Medulla oblongata (tissue), 1 donor: ENCODE measurements around the gene NOC4L.
"Not testable (repeated sequence)": the region's sequence is repeated elsewhere in the genome, so short reads cannot be mapped to it uniquely, and the experiment has no call there.

ENCODE experiments used
- DNase-seq: peaks from one replicate; pipeline ENCODE4 v3.0.0-alpha.2; 2015; ENCODE audit errors: extremely low spot score

Gene NOC4L

DNA sequence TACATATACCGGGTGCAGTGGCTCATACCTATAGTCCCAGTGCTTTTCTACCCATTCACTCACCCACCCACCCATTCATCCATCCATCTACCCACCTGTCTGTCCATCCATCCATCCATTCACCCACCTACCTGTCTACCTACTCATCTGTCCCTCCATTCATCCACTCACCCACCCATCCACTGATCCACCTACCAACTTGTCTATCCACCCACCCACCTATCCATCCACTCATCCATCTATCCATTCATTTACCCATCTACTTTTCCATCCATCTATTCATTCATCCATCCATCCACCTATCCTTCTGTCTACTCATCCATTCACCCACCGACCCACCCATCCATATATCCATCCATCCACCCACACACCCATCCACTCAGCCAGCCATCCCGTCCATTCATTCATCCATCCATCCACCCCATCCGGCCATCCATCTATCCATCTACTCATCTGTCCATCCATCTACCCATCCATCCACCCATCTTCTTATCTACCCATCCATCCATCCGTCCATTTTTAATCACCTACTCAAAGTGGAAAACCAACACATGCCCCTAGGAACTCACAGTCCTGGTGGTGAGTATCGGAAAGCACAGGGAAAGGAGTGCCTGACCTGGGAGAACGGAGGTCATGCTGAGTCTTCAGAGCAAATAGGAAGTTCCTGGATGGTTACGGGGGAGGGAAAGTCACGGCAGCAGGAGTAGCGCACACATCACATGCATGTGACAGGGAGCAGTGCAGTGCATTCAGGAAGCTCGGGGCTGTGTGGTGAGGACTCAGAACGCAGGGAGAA is 20.1 kb upstream of the NOC4L start:
- DNase-seq: no peak

DNA sequence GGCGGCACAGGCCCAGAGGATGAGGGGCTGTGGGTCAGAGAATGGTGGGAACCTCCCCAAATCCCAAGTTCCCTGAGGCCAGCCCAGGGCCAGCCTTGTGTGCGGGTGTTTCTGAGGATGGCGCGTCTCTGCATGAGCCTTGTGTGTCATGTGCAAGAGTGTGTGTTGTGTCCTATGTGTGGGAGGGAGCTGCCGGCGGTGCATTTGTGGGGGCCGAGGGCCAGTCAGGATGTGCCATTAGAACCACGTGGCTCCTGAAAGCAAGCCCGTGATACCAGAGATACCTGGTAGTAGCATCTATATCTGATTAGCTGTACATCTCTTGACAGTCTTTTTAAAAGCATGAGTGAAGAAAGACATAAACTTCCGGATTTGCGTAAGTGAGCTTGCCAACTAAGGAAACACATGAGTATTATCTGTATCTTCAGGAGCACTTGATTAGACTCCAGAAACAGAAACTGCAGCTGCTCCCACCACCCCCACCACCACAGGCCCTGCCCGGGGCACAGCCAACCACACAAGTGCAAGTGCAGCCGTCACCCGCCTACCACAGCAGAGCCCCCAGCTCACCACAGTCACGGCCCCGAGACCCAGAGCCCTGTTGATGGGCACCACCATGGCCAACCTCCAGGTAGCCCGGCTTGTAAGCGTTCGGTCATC is 19.4 kb upstream of the NOC4L start:
- DNase-seq: no peak

DNA sequence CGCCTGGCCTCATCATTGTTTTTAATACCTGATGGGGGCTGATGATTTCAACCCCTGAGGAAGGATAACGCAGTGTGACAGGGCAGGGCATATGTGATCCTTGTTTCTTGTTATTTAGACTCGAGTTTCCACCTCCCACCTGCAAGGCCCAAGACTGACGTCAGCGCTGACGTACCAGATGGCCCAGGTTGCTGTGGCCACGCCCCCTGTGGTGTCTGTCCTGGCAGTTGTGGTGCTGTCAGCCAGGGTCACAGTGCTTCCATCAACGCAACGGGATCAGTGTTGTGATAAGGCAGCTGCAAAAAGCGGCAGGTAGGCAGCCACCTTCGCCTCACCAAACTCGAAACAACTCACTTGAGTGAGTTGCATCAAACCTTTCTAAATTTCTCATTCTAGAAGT is 18.5 kb upstream of the NOC4L start:
- no peak for DNase-seq

DNA sequence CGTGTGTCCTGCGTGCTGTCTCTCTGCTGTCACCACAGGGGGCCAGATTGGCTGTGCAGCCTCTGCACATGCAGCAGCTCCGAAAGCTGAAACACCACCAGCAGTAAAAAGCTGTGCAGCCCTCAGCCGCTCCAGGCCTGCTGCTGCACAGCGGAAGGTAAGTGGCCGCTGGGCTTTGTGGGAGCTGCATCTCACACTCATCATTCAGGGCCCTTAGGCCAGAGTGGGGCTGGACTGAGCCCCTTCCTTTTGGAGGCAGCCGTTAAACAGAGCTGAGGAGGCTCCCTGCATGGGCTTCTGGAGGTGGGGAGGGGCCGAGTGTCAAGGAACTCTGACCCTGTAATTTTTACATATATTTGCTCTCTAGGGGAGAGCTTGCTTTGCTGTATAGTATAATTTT is 17.2 kb upstream of the NOC4L start:
- no peak for DNase-seq

DNA sequence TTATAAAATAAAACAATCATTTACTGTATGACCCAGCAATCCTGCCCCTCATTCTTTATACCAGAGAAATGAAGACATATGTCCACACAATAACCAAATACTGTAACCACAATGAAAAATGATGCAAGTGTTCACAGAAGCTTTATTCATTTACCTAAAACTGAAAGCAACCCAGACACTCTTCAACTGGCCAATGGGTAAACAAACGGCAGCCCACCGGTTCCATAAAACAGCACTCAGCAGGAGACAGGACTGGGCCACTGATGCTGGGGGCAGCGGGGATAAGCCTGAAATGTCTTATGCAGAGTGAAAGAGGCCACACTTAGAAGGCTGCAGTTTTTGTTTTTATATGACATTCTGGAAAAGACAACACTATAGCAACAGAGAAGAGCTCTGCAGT is 15.2 kb upstream of the NOC4L start:
- DNase-seq: no peak

DNA sequence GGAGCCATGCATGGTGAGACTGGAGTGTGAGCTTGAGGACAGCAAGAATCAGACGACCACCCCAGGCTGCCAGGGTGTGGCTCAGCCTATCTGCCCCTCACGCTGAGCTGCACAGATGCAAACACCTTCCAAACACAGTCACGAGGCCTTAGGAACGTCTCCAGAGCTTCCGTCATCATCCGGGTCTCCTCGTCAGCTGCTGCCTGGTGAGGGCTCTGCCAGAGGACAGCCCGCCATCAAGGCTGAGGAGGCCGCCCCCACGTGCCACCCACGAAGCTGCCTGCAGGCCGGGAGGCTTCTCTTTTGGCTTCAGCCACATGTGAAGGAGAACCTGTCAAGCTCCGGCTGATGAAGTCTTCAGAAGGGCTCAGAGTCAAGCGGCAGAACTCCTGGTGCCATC is 13.6 kb upstream of the NOC4L start:
- no peak for DNase-seq

DNA sequence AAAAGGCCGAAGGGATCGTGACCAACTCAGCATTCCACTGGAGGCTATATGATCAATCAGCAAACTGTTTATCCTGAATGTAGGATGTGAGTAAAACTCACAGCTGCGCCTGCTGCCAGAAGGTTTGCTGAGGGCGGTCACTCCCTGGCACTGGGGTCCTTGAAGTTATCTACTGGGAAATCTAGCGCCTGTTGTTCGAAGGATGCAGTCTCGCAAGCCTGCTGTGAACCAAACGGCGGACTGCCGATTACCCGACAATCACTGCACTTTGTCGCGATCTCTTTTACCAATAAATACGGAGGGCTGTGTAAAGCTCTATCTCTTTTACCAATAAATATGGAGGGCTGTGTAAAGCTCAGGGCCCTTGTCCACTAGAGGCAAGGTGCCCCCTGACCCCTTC is 13.0 kb upstream of the NOC4L start:
- DNase-seq: no peak

DNA sequence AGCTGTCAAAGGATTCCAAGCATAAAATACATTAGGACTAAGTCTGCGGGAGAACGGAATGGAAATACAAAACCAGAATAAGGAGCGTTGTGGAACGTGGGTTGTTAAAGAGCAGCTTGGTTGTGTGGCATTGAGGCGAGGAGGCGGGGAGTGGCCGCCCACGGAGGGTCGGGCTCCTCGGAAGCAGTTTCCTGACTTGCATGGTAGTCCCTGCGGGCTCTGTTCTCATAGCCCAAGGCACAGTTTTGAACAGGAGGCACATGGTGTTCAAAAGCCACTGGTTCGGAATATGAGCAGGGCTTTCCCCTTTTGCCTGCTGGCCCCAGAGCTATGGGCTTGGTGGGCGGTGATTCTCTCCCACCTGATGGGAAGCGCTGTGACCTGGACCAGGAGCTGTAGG is 12.3 kb upstream of the NOC4L start:
- DNase-seq: no peak

DNA sequence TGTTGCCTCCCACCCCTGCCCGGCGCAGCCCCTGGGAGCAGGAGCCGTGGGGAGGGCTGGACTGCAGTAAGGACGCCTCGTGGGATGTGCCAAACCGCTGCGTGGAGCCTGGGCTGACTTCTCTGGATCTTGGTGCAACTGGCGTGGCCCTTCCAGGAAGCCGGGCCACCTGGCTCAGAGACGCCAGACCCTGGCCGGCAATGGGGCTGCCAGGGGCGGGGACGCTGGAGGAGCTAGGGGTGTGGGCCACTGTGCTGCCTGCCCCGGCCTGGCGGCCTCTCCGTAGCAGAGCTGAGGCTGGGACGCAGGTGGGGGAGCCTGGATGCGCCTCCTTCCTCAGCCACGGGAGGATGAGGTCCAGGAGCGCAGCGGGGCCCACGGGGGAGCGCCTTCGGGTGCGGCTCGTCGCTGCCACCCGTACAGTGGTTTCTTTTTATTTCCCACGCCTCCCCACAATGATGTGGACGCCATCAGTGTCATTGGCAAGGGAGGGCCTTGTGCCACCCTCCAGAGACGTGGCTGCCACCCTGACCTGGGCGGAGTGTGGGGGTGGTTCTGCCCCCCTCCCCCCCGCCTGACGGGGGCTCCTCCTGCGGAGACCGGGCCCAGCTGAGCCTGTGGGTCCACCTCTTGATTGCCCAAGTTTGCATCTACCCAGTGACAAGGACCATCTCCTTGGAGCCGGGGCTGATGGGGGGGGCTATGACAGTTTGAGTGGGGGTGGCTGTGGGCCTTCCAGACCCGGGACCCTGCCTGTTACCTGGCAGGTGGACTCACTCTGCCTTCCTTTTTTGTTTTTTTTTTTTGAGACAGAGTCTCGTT is 11.4 kb upstream of the NOC4L start:
- DNase-seq: no peak

DNA sequence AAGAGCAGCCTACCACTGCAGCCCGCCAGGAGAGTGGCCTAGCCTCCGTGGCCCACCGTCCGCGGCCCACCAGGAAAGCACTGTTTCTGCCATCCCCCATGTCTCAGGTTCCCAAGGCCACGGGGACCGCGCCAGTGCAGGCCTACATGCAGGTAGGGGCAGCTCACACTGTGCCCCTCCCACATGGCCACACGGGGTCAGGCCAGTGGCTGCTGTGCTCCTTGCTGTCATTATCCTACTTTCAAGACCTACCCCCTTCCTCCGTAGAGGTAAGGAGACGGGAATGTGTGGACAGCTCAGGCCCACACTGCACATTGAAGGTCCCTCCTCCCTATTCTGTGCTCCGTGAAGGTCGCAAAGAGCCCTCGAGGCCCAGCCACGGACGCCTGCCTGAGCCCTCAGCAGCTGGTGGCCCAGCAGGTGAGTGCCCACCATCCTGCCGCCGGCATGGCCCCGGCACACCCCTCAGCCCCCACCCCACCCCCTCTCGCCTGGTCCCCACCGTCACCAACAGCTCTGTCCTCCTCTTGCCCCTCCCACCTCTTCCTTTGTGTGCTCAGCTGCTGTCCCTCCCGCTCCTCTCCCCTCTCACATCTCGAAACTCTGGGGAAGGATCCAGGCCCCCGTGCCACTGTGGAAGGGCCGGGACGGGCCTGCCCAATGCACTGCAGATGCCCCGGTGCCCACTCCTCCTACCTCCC is 10.2 kb upstream of the NOC4L start:
- DNase-seq: no peak

DNA sequence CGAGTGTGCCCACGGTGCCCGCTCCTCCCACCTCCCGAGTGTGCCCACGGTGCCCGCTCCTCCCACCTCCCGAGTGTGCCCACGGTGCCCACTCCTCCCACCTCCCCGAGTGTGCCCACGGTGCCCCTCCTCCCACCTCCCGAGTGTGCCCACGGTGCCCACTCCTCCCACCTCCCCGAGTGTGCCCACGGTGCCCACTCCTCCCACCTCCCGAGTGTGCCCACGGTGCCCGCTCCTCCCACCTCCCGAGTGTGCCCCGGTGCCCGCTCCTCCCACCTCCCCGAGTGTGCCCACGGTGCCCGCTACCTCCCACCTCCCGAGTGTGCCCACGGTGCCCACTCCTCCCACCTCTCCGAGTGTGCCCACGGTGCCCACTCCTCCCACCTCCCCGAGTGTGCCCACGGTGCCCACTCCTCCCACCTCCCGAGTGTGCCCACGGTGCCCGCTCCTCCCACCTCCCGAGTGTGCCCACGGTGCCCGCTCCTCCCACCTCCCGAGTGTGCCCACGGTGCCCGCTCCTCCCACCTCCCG is 9.5 kb upstream of the NOC4L start:
- DNase-seq: not testable (repeated sequence)

DNA sequence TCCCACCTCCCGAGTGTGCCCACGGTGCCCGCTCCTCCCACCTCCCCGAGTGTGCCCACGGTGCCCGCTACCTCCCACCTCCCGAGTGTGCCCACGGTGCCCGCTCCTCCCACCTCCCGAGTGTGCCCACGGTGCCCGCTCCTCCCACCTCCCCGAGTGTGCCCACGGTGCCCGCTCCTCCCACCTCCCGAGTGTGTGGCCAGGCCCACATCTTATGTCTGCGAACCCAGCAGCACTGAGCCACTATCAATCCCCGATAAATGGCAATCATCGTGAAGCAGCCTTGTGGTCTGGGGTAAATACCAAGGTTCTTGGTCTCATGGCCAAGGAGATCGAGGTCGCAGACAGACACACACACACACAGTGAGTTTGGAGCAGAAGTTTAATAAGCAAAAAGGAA is 8.0 kb upstream of the NOC4L start:
- not testable (repeated sequence) for DNase-seq

DNA sequence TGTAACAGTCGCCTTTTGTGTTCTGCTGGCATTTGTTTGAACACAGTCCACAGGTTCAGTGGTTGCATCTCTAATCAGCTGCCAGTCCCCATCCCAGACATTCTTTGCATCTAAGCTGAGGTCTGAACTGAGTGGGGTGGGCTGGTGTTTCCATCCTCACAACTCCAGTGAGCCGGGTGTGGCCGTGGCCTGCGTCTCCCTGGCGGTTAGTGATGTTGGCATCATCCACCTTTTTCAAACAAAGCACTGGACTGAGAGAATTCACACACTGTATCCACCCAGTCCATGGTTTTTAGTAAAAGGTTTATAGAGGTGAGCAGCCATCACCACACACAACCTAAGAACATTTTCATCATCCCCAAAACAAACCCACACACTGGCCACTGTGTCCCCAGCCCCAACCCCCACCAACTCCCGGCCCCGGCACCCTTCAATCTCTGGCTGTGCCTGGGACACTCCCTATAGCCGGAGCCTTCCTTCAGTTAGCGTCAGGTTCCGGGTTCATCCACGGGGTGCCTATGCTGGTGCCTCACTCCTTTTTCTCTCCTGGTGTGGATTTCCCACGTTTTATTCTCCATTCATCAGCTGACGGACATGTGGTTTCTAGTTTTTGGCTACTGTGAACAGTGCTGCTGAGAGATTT is 6.7 kb upstream of the NOC4L start:
- no peak for DNase-seq

DNA sequence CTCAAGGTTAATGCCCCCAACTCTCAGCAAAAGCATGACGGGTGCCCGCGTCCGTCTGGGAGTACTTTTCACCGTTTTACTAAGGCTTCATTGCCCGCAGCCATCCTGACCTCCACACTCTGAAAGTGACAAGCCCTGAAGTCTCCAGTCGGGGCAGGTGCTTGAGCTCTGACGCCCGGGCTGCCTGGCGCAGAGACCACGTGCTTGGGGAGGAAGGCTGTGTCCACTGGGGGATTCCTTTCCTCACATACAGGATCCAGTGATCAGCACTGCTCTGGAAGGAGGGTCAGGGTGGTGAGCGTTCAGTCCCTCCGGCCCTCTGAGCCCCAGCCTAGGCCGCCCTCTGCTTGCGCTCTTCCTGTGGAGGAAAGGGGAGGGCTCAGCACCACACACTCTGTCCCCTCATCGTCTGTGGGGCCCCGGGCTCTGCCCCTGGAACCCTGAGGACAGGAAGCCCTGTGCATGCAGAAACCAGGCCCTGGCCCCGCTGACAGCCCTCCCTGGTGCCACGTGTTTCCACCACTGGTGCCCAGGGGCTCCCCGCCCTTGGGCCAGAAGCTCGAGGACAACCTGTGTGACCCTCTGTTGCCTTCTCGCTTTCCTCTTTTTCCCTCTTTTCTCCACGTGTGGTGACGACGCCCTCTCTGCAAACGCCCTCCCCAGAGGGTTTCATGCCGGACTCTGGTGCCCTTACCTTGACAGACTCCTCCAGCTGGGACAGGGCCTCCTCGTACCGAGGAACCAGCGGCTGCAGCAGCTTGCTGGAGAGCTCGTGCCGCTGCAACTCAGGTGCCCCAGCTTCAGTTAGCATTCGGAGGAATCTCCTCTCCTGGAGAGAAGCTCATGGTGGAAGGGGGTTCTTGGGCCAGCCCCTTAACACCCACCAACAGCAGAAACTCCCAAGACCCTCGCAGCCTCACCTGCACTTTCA is 5.1 kb upstream of the NOC4L start:
- DNase-seq: no peak

DNA sequence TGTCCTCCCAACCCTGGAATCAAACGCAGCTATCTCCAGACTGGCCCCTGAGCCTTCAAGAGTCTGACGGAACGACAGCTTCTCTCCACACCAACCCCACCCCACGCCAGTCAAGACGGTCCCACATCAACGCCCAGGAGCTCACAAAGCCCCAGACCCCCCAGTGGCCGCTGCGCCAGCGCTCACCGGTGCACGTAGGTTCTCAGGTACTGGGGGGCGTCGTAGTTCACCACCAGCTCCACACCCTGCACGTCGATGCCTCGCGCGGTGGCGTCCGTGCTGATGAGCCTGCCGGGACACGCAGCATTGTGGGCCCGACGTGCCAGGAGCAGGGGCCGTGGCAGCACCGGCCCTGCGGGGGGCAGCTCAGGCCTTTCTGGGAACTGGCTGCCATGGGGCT is 4.3 kb upstream of the NOC4L start:
- DNase-seq: no peak

DNA sequence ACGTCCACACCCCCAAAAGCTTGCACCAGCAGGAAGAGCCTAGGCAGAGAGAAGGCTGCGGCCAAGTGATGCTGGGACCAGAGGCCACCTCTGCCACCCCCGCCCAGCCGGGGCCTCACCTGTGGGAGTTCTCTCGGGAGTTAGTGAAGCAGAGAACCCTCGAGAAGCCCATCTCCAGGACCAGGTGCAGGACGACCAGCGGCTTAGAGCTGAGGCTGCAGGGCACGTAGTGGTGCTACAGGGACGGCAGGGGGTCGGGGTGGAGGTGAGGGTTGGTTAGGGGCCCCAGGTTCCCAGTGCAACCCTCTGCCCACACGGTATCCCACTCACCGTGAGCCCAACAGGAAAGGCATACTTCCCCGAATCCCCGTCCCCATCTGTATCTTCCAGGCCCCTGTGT is 3.8 kb upstream of the NOC4L start:
- DNase-seq: no peak

DNA sequence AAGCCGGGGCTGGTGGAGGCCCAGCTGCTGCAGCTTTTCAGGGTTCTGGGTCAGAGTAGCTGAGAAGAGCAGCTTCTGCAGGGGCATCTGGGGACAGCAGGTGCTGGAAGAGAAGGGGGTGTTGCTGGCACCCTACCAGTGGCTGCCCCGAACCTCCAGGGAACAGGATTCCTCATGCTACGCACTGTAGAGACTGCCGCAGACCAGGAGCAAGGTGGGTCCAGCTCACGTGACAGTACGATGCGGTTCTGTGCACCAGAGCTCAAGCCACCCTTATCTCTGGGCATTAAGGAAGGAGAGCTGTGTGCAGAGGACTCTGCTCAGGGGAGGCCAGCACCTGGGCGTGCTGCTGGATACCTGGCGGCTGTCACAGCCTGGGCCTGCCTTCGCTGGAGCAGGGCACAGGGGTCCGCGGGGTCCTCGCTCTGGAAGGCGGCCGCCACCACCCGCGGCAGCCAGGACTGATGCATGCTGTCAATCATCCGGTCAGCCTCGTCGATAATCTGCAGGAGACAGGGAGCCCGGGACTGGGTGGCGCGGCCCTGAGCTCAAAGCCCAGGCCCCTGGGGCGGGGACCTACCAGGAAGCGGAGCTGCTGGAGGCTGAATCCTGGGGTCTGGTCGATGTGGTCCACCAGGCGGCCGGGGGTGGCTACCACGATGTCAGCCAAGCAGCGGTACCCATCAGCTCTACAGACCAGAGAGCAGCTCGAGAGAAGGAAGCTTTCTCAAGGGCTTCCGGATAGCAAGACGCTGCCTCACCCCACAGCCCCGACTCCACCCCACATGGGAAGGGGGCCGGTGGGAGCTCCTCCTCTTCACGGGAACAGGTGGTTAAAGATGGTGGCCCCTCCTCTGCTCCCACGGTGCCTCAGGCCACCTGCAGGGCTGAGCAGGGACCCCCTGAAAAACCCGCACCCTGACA is 3.1 kb upstream of the NOC4L start:
- DNase-seq: no peak

DNA sequence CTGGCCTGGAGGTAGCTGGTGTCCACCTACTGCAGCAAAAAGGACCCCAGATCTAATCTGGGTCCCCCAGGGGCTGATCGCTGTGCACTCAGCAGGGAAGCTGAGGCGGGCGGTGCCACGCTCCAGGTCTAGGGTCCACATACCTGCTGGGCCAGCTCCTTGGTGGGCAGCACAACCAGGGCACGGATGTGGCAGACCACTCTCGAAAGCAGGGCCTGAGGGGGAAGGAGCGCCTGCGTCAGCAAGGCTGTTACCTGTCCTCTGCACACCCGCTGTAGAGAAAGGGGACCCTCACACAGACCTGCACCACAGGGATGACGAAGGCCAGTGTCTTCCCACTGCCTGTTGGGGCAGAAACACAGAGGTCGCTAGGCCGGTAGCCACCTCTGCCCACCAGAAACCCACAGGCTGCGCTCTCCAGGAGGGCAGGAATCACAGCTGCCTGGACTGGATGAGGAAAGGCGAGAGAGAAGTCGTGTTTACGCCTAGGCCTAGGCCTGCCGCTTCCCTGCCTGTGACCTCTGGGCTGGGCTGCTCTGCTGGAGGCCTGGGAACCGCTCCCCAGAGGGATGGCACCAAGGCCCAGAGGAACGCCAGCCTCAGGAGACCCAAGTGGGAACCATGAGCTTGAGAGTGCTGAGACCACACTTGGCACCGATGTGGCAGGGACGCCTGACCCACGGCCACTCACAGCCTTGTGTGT is 2.1 kb upstream of the NOC4L start:
- DNase-seq: no peak
